Measurements from ENCODE around the gene NTHL1. TPM values are rescaled to one million over a fixed set of nuclear protein-coding genes. Genes with fewer than 3 reads are reported as not detected.

Gene NTHL1
- total and polyA plus RNA-seq, 9 donors = 1.9 to 38.1 (median 23.9) TPM

DNA sequence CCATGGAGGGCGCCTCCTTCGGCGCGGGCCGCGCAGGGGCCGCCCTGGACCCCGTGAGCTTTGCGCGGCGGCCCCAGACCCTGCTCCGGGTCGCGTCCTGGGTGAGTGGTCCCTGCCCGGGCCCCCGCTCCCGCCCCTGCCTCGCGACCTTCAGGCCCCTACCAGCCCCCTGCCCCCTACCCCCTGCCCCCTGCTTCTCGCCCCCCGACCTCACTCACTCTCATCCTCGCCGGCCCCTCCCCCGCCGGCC lies 57.6 kb downstream of the NTHL1 start:
- H3K27ac ChIP-seq = no peak overlapping the region
- H3K36me3 ChIP-seq = no peaks in the 10 kb centered on the region
- TF ChIP-seq, protein P1, sequence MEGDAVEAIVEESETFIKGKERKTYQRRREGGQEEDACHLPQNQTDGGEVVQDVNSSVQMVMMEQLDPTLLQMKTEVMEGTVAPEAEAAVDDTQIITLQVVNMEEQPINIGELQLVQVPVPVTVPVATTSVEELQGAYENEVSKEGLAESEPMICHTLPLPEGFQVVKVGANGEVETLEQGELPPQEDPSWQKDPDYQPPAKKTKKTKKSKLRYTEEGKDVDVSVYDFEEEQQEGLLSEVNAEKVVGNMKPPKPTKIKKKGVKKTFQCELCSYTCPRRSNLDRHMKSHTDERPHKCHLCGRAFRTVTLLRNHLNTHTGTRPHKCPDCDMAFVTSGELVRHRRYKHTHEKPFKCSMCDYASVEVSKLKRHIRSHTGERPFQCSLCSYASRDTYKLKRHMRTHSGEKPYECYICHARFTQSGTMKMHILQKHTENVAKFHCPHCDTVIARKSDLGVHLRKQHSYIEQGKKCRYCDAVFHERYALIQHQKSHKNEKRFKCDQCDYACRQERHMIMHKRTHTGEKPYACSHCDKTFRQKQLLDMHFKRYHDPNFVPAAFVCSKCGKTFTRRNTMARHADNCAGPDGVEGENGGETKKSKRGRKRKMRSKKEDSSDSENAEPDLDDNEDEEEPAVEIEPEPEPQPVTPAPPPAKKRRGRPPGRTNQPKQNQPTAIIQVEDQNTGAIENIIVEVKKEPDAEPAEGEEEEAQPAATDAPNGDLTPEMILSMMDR (IDR thresholded peaks at IDR 0.05) = no peak
- TF ChIP-seq POLR2A (IDR thresholded peaks at IDR 0.05) (no peak), EP300 (IDR thresholded peaks at IDR 0.05) (no peak)
- DNase-seq = no peak
- H3K9me3 ChIP-seq = no peaks in the 10 kb centered on the region
- no peaks in the 10 kb centered on the region for H3K27me3 ChIP-seq
- 0 to 2% (median 1%) methylated on average over 6 to 25 of the region's 25 CpGs for WGBS, 3 donors
- peaks cover 7% of the 10 kb centered on the region for H3K4me1 ChIP-seq (ENCODE audit: insufficient read depth)
- H3K4me3 ChIP-seq = no peak overlapping the region
- intact Hi-C loops (cut with DNase I) = no loop called here

MicroRNAs within 50 kb of the gene (microRNA counts, 767-probe panel; counts per million panel counts)
- microRNA hsa-miR-1225-3p (530 counts per million, percentile 78 among the panel's probes with 10 or more counts), microRNA hsa-miR-1225-5p (530 counts per million, percentile 78 among the panel's probes with 10 or more counts)

Small RNA genes lying within 50 kb of the gene (microRNA-seq; reads per million reads assigned to microRNA genes)
- gene MIR1225 = 0.18 to 1.1 (median 0.38) reads per million in 3 donors

Small RNA genes lying within 50 kb of the gene (small RNA-seq; reads per million reads assigned to genes)
- gene MIR1225 (0.35 reads per million), gene RN7SL219P (not detected)

Other genes with a start within 250 kb of the NTHL1 start
- gene HAGH, start 221.0 kb downstream of the NTHL1 start, total RNA-seq = 10 to 100 TPM; 22.8 to 70.2 (median 37.0) TPM
- 10 to 100 TPM in 1 of 2 donors, 1 to 10 TPM in 1; 7.7 to 38.2 TPM for gene HAGH, start 221.0 kb downstream of the NTHL1 start, polyA plus RNA-seq
- gene FAHD1, start 220.6 kb downstream of the NTHL1 start, total RNA-seq = 10 to 100 TPM; 11.0 to 22.1 (median 16.8) TPM
- gene FAHD1, start 220.6 kb downstream of the NTHL1 start, polyA plus RNA-seq = 10 to 100 TPM; 11.0 to 14.0 TPM
- under 1 TPM in 2 of 7 donors, not detected in 5; 0.23 to 0.24 TPM for gene MEIOB, start 175.7 kb downstream of the NTHL1 start, total RNA-seq
- gene MEIOB, start 175.7 kb downstream of the NTHL1 start, polyA plus RNA-seq = under 1 TPM; 0.24 to 0.27 TPM
- gene HS3ST6, start 129.4 kb downstream of the NTHL1 start, total RNA-seq = 1 to 10 TPM in 1 of 7 donors, under 1 TPM in 1, not detected in 5; 0.69 to 1.8 TPM
- not detected for gene HS3ST6, start 129.4 kb downstream of the NTHL1 start, polyA plus RNA-seq
- gene MSRB1, start 104.6 kb downstream of the NTHL1 start, total RNA-seq = 10 to 100 TPM; 12.2 to 27.5 (median 21.9) TPM
- 10 to 100 TPM in 1 of 2 donors, 1 to 10 TPM in 1; 6.7 to 31.1 TPM for gene MSRB1, start 104.6 kb downstream of the NTHL1 start, polyA plus RNA-seq
- gene RPL3L, start 93.1 kb downstream of the NTHL1 start, total RNA-seq = not detected
- gene RPL3L, start 93.1 kb downstream of the NTHL1 start, polyA plus RNA-seq = not detected
- gene NDUFB10, start 88.3 kb downstream of the NTHL1 start, total RNA-seq = 100 to 1,000 TPM in 3 of 7 donors, 10 to 100 TPM in 4; 81.5 to 133 (median 95.4) TPM
- gene NDUFB10, start 88.3 kb downstream of the NTHL1 start, polyA plus RNA-seq = 100 to 1,000 TPM; 152 to 176 TPM
- gene RPS2, start 83.0 kb downstream of the NTHL1 start, total RNA-seq = 1,000 to 10,000 TPM; 2,694 to 4,021 (median 3,788) TPM
- 1,000 to 10,000 TPM; 1,606 to 4,743 TPM for gene RPS2, start 83.0 kb downstream of the NTHL1 start, polyA plus RNA-seq
- gene RNF151, start 81.0 kb downstream of the NTHL1 start, total RNA-seq = under 1 TPM in 1 of 7 donors, not detected in 6; 0.32 TPM
- not detected for gene RNF151, start 81.0 kb downstream of the NTHL1 start, polyA plus RNA-seq
- 10 to 100 TPM; 28.9 to 48.0 (median 31.0) TPM for gene TBL3, start 75.8 kb downstream of the NTHL1 start, total RNA-seq
- gene TBL3, start 75.8 kb downstream of the NTHL1 start, polyA plus RNA-seq = 10 to 100 TPM in 1 of 2 donors, 1 to 10 TPM in 1; 2.1 to 40.6 TPM
- gene NOXO1, start 66.4 kb downstream of the NTHL1 start, total RNA-seq = 1 to 10 TPM in 1 of 7 donors, under 1 TPM in 3, not detected in 3; 0.36 to 1.3 (median 0.66) TPM
- under 1 TPM in 1 of 2 donors, not detected in 1; 0.48 TPM for gene NOXO1, start 66.4 kb downstream of the NTHL1 start, polyA plus RNA-seq
- gene GFER, start 63.6 kb downstream of the NTHL1 start, total RNA-seq = 10 to 100 TPM; 10.6 to 18.5 (median 14.0) TPM
- gene GFER, start 63.6 kb downstream of the NTHL1 start, polyA plus RNA-seq = 10 to 100 TPM in 1 of 2 donors, 1 to 10 TPM in 1; 6.1 to 16.8 TPM
- gene SYNGR3, start 57.9 kb downstream of the NTHL1 start, total RNA-seq = 1 to 10 TPM in 4 of 7 donors, under 1 TPM in 3; 0.50 to 4.0 (median 1.1) TPM
- gene SYNGR3, start 57.9 kb downstream of the NTHL1 start, polyA plus RNA-seq = under 1 TPM; 0.42 to 0.75 TPM
- 10 to 100 TPM; 25.8 to 44.5 (median 30.3) TPM for gene ZNF598, start 38.0 kb downstream of the NTHL1 start, total RNA-seq
- gene ZNF598, start 38.0 kb downstream of the NTHL1 start, polyA plus RNA-seq = 10 to 100 TPM in 1 of 2 donors, under 1 TPM in 1; 0.95 to 26.7 TPM
- gene NPW, start 28.0 kb downstream of the NTHL1 start, total RNA-seq = 1 to 10 TPM in 1 of 7 donors, under 1 TPM in 2, not detected in 4; 0.46 to 1.1 (median 0.78) TPM
- gene NPW, start 28.0 kb downstream of the NTHL1 start, polyA plus RNA-seq = under 1 TPM in 1 of 2 donors, not detected in 1; 0.17 TPM
- 100 to 1,000 TPM in 1 of 7 donors, 10 to 100 TPM in 6; 25.0 to 118 (median 78.7) TPM for gene NHERF2, start 20.9 kb downstream of the NTHL1 start, total RNA-seq
- gene NHERF2, start 20.9 kb downstream of the NTHL1 start, polyA plus RNA-seq = 100 to 1,000 TPM in 1 of 2 donors, 1 to 10 TPM in 1; 6.3 to 101 TPM
- 100 to 1,000 TPM in 4 of 7 donors, 10 to 100 TPM in 3; 47.0 to 150 (median 131) TPM for gene TSC2, start 151 bp upstream of the NTHL1 start, total RNA-seq
- gene TSC2, start 151 bp upstream of the NTHL1 start, polyA plus RNA-seq = 10 to 100 TPM; 51.7 to 72.1 TPM
- 100 to 1,000 TPM in 6 of 7 donors, 10 to 100 TPM in 1; 78.8 to 203 (median 145) TPM for gene PKD1, start 88.1 kb upstream of the NTHL1 start, total RNA-seq
- 100 to 1,000 TPM in 1 of 2 donors, 1 to 10 TPM in 1; 8.7 to 113 TPM for gene PKD1, start 88.1 kb upstream of the NTHL1 start, polyA plus RNA-seq
- under 1 TPM in 2 of 7 donors, not detected in 5; 0.12 to 0.80 TPM for gene RAB26, start 100.8 kb upstream of the NTHL1 start, total RNA-seq
- under 1 TPM; 0.19 to 0.50 TPM for gene RAB26, start 100.8 kb upstream of the NTHL1 start, polyA plus RNA-seq
- 10 to 100 TPM; 20.5 to 68.0 (median 48.0) TPM for gene TRAF7, start 107.9 kb upstream of the NTHL1 start, total RNA-seq
- gene TRAF7, start 107.9 kb upstream of the NTHL1 start, polyA plus RNA-seq = 10 to 100 TPM; 13.3 to 26.3 TPM
- gene CASKIN1, start 148.8 kb upstream of the NTHL1 start, total RNA-seq = 1 to 10 TPM in 1 of 7 donors, under 1 TPM in 6; 0.10 to 2.4 (median 0.60) TPM
- gene CASKIN1, start 148.8 kb upstream of the NTHL1 start, polyA plus RNA-seq = under 1 TPM in 1 of 2 donors, not detected in 1; 0.52 TPM
- 10 to 100 TPM; 24.5 to 56.2 (median 28.4) TPM for gene MLST8, start 157.6 kb upstream of the NTHL1 start, total RNA-seq
- gene MLST8, start 157.6 kb upstream of the NTHL1 start, polyA plus RNA-seq = 10 to 100 TPM in 1 of 2 donors, 1 to 10 TPM in 1; 7.4 to 42.9 TPM
- 1 to 10 TPM; 3.2 to 8.3 (median 6.4) TPM for gene BRICD5, start 163.0 kb upstream of the NTHL1 start, total RNA-seq
- gene BRICD5, start 163.0 kb upstream of the NTHL1 start, polyA plus RNA-seq = 1 to 10 TPM in 1 of 2 donors, under 1 TPM in 1; 0.37 to 4.1 TPM
- gene PGP, start 167.0 kb upstream of the NTHL1 start, total RNA-seq = 10 to 100 TPM in 1 of 7 donors, 1 to 10 TPM in 6; 5.0 to 12.3 (median 7.5) TPM
- gene PGP, start 167.0 kb upstream of the NTHL1 start, polyA plus RNA-seq = 1 to 10 TPM; 2.5 to 5.2 TPM
- 10 to 100 TPM; 18.3 to 26.2 (median 22.7) TPM for gene E4F1, start 175.8 kb upstream of the NTHL1 start, total RNA-seq
- 10 to 100 TPM in 1 of 2 donors, under 1 TPM in 1; 0.58 to 23.5 TPM for gene E4F1, start 175.8 kb upstream of the NTHL1 start, polyA plus RNA-seq
- 1 to 10 TPM in 1 of 7 donors, under 1 TPM in 6; 0.37 to 1.1 (median 0.75) TPM for gene DNASE1L2, start 188.6 kb upstream of the NTHL1 start, total RNA-seq
- under 1 TPM in 1 of 2 donors, not detected in 1; 0.69 TPM for gene DNASE1L2, start 188.6 kb upstream of the NTHL1 start, polyA plus RNA-seq
- 10 to 100 TPM; 39.0 to 66.3 (median 51.3) TPM for gene ECI1, start 203.8 kb upstream of the NTHL1 start, total RNA-seq
- 10 to 100 TPM in 1 of 2 donors, 1 to 10 TPM in 1; 3.1 to 48.1 TPM for gene ECI1, start 203.8 kb upstream of the NTHL1 start, polyA plus RNA-seq
- gene RNPS1, start 220.3 kb upstream of the NTHL1 start, total RNA-seq = 100 to 1,000 TPM in 6 of 7 donors, 10 to 100 TPM in 1; 78.0 to 172 (median 153) TPM
- 100 to 1,000 TPM in 1 of 2 donors, 10 to 100 TPM in 1; 85.2 to 138 TPM for gene RNPS1, start 220.3 kb upstream of the NTHL1 start, polyA plus RNA-seq

All from ovary (tissue), 9 donors.